ENCODE data around the gene TMEM81.

DNA sequence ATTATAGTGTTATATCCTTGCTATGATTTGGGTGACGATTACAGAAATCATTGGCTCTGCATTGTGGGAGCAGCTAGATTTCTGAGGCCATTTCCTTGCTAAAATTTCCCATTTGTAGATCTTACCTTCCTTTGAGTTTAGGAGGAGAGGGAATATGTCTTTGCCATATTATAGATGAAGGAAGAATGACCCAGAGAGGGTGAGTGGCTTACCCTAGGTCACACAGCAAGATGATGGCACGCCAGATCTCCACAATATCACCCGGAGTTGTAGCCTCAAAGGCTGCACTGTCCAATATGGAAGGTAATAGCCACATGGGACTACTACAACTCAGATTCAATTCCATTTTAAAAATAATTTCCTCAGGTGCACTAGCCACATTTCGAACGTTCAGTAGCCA lies 31.0 kb downstream of the TMEM81 start:
- no peak for TF ChIP-seq POLR2A (IDR thresholded peaks at IDR 0.05)
- TF ChIP-seq, protein P1, sequence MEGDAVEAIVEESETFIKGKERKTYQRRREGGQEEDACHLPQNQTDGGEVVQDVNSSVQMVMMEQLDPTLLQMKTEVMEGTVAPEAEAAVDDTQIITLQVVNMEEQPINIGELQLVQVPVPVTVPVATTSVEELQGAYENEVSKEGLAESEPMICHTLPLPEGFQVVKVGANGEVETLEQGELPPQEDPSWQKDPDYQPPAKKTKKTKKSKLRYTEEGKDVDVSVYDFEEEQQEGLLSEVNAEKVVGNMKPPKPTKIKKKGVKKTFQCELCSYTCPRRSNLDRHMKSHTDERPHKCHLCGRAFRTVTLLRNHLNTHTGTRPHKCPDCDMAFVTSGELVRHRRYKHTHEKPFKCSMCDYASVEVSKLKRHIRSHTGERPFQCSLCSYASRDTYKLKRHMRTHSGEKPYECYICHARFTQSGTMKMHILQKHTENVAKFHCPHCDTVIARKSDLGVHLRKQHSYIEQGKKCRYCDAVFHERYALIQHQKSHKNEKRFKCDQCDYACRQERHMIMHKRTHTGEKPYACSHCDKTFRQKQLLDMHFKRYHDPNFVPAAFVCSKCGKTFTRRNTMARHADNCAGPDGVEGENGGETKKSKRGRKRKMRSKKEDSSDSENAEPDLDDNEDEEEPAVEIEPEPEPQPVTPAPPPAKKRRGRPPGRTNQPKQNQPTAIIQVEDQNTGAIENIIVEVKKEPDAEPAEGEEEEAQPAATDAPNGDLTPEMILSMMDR (IDR thresholded peaks at IDR 0.05): no peak

All from sigmoid colon (tissue), 3 donors.